Right lobe of liver (tissue), 4 donors: ENCODE results near the gene CHST13.

Experiments
- CTCF ChIP-seq, 4 donors: fragments of 200-600 bp in 3 of 4; fragments of 450-650 bp in 1 of 4; IDR thresholded peaks; one replicate each; pipeline versions ENCODE4 v1.5.1 to v1.8.0; 2016 to 2022; ENCODE audit warnings: antibody characterized with exemption in 4 of 4, mild to moderate bottlenecking in 2 of 4
- POLR2A ChIP-seq: fragments of 450-650 bp; IDR thresholded peaks from one replicate; pipeline ENCODE4 v1.6.1; 2017; ENCODE audit warnings: antibody characterized with exemption, mild to moderate bottlenecking
- donor health status: DM: no; HTN: no; CAD: no.
- donor health status: DM: no; HTN: no; CAD: no.
- donor health status: DM: no; HTN: yes; CAD: no.

GRCh38 chr3:126493051-126493450, 30.9 kb upstream of the CHST13 start:
- TF ChIP-seq CTCF (IDR thresholded peaks at IDR 0.05) (no peak), POLR2A (no peak)
